Mesothelial cell of epicardium (in vitro differentiated cells): Measurements from ENCODE around the gene KISS1R. TPM values are rescaled to one million over a fixed set of nuclear protein-coding genes. Genes with fewer than 3 reads are reported as not detected.

Experiments
- DNase-seq, 2 experiments: peaks; one replicate each; pipeline ENCODE4 v3.0.0; 2021; ENCODE audit warnings: low spot score in 2 of 2; ENCODE audit not compliant: unreplicated experiment in 2 of 2
- H3K27ac Mint-ChIP-seq: 2 replicates; pipeline ENCODE4 v1.8.0; 2021; ENCODE audit warnings: mixed read lengths
- H3K27me3 Mint-ChIP-seq: 2 replicates; pipeline ENCODE4 v1.8.0; 2021; ENCODE audit warnings: low read depth, mixed read lengths
- H3K36me3 Mint-ChIP-seq: 2 replicates; pipeline ENCODE4 v1.8.0; 2021; ENCODE audit warnings: mixed read lengths
- H3K4me1 Mint-ChIP-seq: 2 replicates; pipeline ENCODE4 v1.8.0; 2021; ENCODE audit warnings: mixed read lengths
- H3K4me3 Mint-ChIP-seq: 2 replicates; pipeline ENCODE4 v1.8.0; 2021; ENCODE audit warnings: mild to moderate bottlenecking, moderate library complexity, mixed read lengths
- H3K9me3 Mint-ChIP-seq: 2 replicates; pipeline ENCODE4 v1.8.0; 2021; ENCODE audit warnings: mixed read lengths
- total RNA-seq: library from RNA; stranded (reverse); gene quantifications from 3 replicates; pipeline ENCODE4 v1.2.1, GENCODE V29; 2021
- TF ChIP-seq, protein P1 (sequence below): fragments of 200-600 bp; sonication (generic); IDR thresholded peaks from one replicate; pipeline ENCODE4 v1.5.0; 2021; ENCODE audit warnings: antibody characterized with exemption; ENCODE audit not compliant: unreplicated experiment

Gene KISS1R
- total RNA-seq, 1 donor from 2014 or later: 1.5 TPM

DNA sequence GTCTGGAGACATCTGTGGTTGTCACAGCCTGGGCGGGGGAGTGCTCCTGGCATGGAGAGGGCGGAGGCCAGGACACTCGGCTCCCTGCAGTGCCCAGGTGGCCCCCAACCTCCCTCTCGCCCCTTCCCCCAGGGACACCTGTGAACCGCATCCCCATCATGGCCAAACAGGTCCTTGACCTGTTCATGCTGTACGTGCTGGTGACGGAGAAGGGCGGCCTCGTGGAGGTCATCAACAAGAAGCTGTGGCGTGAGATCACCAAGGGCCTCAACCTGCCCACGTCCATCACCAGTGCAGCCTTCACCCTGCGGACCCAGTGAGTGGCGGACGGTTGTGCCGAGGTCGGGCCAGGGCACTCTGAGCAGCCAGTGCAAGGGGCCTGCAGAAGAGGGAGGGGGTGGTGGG is 47.0 kb downstream of the KISS1R start:
- TF ChIP-seq, protein P1, sequence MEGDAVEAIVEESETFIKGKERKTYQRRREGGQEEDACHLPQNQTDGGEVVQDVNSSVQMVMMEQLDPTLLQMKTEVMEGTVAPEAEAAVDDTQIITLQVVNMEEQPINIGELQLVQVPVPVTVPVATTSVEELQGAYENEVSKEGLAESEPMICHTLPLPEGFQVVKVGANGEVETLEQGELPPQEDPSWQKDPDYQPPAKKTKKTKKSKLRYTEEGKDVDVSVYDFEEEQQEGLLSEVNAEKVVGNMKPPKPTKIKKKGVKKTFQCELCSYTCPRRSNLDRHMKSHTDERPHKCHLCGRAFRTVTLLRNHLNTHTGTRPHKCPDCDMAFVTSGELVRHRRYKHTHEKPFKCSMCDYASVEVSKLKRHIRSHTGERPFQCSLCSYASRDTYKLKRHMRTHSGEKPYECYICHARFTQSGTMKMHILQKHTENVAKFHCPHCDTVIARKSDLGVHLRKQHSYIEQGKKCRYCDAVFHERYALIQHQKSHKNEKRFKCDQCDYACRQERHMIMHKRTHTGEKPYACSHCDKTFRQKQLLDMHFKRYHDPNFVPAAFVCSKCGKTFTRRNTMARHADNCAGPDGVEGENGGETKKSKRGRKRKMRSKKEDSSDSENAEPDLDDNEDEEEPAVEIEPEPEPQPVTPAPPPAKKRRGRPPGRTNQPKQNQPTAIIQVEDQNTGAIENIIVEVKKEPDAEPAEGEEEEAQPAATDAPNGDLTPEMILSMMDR: no peak
- H3K27me3 Mint-ChIP-seq: no peaks in the 10 kb centered on the region
- H3K4me1 Mint-ChIP-seq: peaks cover 23% of the 10 kb centered on the region
- H3K27ac Mint-ChIP-seq: no peak overlapping the region
- H3K9me3 Mint-ChIP-seq: peaks cover 4% of the 10 kb centered on the region
- no peak overlapping the region for H3K4me3 Mint-ChIP-seq
- DNase-seq: no peak
- H3K36me3 Mint-ChIP-seq: peaks cover 33% of the 10 kb centered on the region

DNA sequence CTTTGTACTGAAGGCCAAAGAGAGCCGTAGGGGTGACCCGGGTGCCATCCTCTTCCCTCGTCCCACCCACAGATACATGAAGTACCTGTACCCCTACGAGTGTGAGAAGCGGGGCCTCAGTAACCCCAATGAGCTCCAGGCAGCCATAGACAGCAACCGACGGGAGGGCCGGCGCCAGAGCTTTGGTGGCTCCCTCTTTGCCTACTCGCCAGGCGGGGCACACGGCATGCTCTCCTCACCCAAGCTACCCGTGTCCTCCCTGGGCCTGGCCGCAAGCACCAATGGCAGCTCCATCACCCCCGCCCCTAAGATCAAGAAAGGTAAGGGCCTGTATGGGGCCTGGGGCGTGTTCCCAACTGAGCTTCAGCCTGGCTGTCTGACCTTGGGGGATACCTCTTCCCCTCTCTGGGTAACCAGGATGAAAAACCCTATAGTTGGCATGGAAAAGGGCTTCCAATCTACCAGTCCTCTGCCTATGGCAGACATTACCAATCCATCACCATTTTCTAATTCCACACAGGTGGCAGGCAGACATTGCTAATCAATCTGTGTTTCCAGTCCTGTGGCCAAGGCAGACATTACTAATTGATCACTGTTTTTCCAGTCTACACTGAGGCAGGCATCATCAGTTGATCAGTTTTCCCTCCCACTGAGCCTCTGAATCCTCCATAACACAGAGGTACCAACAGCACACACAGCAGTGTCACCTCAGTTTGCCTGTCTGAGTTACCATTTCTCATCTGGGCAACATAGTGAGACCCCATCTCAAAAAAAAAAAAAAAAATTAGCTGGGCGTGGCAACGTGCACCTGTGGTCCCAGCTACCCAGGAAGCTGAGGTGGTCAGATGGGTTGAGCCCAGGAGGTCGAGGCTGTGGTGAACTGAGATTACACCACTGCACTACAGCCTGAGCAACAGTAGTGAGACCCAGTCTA is 47.9 kb downstream of the KISS1R start:
- peaks cover 17% of the 10 kb centered on the region for H3K4me1 Mint-ChIP-seq

GRCh38 chr19:966485-967088 is 49.5 kb downstream of the KISS1R start:
- H3K36me3 Mint-ChIP-seq: peaks cover 36% of the 10 kb centered on the region
- H3K4me1 Mint-ChIP-seq: peaks cover 11% of the 10 kb centered on the region
- H3K4me3 Mint-ChIP-seq: no peak overlapping the region
- TF ChIP-seq, protein P1: no peak
- H3K27ac Mint-ChIP-seq: no peak overlapping the region
- H3K27me3 Mint-ChIP-seq: no peaks in the 10 kb centered on the region
- peaks cover 4% of the 10 kb centered on the region for H3K9me3 Mint-ChIP-seq
- no peak for DNase-seq

More for the DNA sequence above, 47.9 kb downstream of the KISS1R start:
- peaks cover 4% of the 10 kb centered on the region for H3K9me3 Mint-ChIP-seq
- H3K4me3 Mint-ChIP-seq: no peak overlapping the region
- no peaks in the 10 kb centered on the region for H3K27me3 Mint-ChIP-seq
- H3K36me3 Mint-ChIP-seq: peaks cover 31% of the 10 kb centered on the region
- peak overlapping the region; percentile 53 for H3K27ac Mint-ChIP-seq
- DNase-seq: no peak
- TF ChIP-seq, protein P1: no peak

Other genes starting within 250 kb of the KISS1R start
- 64.1 to 65.5 TPM (median 64.6 TPM) in 3 replicates for gene FSTL3, start 240.9 kb upstream of the KISS1R start, total RNA-seq
- not detected in 3 replicates for gene PRSS57, start 221.9 kb upstream of the KISS1R start, total RNA-seq
- gene PALM, start 208.4 kb upstream of the KISS1R start, total RNA-seq: 80.5 to 87.1 TPM (median 86.9 TPM) in 3 replicates
- gene MISP, start 166.2 kb upstream of the KISS1R start, total RNA-seq: 1.4 to 2.2 TPM (median 1.5 TPM) in 3 replicates
- gene PTBP1, start 119.9 kb upstream of the KISS1R start, total RNA-seq: 447 to 482 TPM (median 459 TPM) in 3 replicates
- gene PLPPR3, start 95.4 kb upstream of the KISS1R start, total RNA-seq: 140 to 162 TPM (median 152 TPM) in 3 replicates
- 6.4 to 7.1 TPM (median 6.7 TPM) in 3 replicates for gene AZU1, start 89.5 kb upstream of the KISS1R start, total RNA-seq
- gene PRTN3, start 76.3 kb upstream of the KISS1R start, total RNA-seq: 0.23 TPM in 1 of 3 replicates, not detected in the others
- gene ELANE, start 65.0 kb upstream of the KISS1R start, total RNA-seq: not detected in 3 replicates
- 3.2 to 3.5 TPM (median 3.4 TPM) in 3 replicates for gene CFD, start 57.7 kb upstream of the KISS1R start, total RNA-seq
- gene MED16, start 24.1 kb upstream of the KISS1R start, total RNA-seq: 79.8 to 87.8 TPM (median 80.0 TPM) in 3 replicates
- gene RNU6-9, start 23.8 kb upstream of the KISS1R start, total RNA-seq: not detected in 3 replicates
- gene R3HDM4, start 4.1 kb upstream of the KISS1R start, total RNA-seq: 47.4 to 50.5 TPM (median 49.5 TPM) in 3 replicates
- gene ARID3A, start 8.7 kb downstream of the KISS1R start, total RNA-seq: 65.9 to 72.4 TPM (median 70.6 TPM) in 3 replicates
- 59.3 to 65.2 TPM (median 59.4 TPM) in 3 replicates for gene WDR18, start 67.0 kb downstream of the KISS1R start, total RNA-seq
- gene GRIN3B, start 83.1 kb downstream of the KISS1R start, total RNA-seq: 0.29 to 0.36 TPM (median 0.34 TPM) in 3 replicates
- gene TMEM259, start 103.8 kb downstream of the KISS1R start, total RNA-seq: 232 to 245 TPM (median 242 TPM) in 3 replicates
- not detected in 3 replicates for gene RNU6-2, start 104.2 kb downstream of the KISS1R start, total RNA-seq
- gene CNN2, start 109.3 kb downstream of the KISS1R start, total RNA-seq: 492 to 501 TPM (median 493 TPM) in 3 replicates
- 18.0 to 22.5 TPM (median 20.1 TPM) in 3 replicates for gene ABCA7, start 122.8 kb downstream of the KISS1R start, total RNA-seq
- 2.4 to 3.8 TPM (median 3.2 TPM) in 3 replicates for gene ARHGAP45, start 149.8 kb downstream of the KISS1R start, total RNA-seq
- 137 to 145 TPM (median 143 TPM) in 3 replicates for gene POLR2E, start 178.0 kb downstream of the KISS1R start, total RNA-seq
- 190 to 208 TPM (median 201 TPM) in 3 replicates for gene GPX4, start 186.7 kb downstream of the KISS1R start, total RNA-seq